DMS114 treated with DMSO at 0.1 percent for 48 hours (cell line): ENCODE data around the gene TMEM109.

Source experiments
- DNase-seq: peaks from one replicate; lab custom pipeline; 2025; ENCODE audit not compliant: unreplicated experiment; lab: John Stamatoyannopoulos, UW

Gene TMEM109

DNA sequence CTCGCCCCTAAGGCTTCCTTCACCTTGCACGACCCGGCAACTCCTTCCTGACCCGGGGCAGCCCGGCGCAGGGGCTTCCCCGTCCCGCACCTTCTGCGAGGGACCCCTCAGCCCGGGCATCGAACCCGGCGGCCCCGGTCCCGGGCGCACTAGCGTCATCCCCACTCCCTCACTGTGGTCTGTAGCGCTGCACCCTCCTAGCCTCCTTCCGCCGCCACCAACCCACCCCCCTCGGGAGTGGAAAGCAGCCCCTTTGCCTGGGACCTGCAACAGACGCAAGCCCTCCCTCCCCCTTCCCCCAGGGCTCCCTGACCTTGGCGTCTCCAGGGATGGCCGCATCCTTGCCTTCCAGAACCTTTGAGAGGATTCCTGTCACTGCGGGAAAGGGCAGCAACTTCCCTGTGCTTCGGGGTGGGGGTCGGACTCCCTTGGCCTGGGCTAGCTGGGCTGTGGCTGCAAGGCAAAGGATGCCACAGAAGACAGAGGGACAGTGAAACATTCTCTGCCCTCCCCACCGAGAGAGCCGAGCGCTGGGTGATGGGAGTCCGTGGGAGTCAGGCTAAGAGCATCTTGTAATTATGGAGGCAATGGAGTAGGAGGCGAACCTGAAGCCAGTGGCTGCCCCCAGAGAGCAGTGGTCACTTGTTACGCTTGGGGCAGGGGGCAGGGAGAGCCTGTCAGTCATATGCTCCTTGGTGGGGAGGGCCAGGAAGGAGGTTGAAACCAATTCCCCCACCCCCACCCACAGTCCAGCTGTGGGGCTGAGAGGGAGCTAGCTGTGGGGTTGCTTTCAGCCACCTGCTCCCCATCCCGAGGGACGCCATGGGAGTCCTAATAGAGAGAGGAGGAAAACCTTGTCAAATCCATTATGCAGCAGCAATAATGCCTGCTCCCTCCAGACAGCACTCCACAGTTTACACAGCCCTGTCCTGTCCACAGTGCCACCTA is 11.2 kb downstream of the TMEM109 start:
- no peak for DNase-seq

DNA sequence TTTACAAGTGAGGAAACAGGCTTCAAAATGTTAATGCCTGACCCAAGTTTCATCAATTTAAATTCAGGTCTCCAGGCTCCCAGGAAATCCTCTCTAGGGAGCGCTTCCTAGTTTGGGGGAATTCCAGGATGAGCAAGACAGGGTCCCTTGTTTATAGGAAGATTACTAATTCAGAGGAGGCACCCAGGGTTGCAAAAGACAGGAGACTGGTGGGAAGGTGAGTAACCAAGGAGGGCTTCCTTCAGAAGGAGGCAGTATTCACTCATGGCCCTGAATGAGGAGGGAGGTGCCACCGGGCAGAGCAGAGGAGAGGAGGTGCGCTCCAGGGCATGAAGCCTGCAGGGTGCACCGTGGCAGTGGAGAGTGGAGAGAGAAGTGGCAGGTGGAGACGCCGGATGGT is 11.9 kb downstream of the TMEM109 start:
- no peak for DNase-seq

DNA sequence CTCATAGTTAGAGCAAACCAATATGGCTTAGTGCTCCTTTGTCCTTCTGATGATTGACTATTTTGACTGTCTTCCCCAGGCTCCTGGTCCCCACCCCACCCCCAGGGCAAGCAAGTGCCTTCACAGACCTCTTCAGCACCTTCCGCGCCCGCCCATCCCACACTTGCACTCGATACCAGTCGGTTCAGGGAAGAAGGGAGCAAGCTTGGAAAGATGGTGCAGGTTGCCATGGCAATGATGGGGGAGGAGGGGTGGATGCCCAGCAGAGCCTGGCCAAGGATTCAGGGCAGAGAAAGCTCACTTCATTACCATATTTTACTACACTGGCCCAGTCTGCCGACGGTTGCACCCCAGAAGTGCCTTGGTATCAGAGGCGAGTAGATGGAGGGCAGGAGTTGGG is 12.5 kb downstream of the TMEM109 start:
- no peak for DNase-seq

DNA sequence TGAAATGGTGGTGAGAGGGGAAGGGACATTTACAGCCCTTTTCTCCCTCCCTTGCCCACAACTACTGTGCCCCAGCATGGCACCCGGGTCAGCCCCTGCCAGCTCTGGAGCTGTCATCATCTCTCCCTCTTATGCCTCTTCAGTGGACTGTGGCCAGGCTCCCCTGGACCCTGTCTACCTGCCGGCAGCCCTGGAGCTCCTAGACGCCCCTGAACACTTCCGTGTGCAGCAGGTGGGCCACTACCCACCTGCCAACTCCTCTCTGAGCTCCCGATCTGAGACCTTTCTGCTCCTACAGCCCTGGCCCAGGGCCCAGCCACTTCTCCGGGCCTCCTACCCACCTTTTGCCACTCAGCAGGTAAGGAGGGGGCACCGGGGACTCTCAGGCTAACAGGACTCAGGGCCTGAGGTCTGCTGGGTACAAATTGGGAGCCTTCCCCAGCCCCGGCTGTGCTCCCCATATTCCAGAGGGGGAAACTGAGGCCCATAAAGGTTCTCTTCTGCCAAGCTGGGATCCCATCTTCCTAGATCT is 13.2 kb downstream of the TMEM109 start:
- DNase-seq, result no peak

DNA sequence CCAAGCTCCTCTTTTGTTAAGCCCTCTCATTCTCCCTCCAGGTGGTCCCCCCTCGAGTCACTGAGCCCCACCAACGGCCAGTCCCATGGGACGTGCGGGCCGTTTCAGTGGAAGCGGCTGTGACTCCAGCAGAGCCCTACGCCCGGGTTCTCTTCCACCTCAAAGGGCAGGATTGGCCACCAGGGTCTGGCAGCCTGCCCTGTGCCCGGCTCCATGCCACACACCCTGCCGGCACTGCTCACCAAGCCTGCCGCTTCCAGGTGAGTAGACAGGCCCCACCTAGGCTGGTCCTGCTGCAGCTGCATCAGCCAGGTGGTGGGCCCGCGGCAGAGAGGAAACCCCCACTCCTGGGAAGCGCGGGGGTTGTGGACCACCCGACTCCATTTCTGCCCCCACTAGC is 13.6 kb downstream of the TMEM109 start:
- no peak for DNase-seq

DNA sequence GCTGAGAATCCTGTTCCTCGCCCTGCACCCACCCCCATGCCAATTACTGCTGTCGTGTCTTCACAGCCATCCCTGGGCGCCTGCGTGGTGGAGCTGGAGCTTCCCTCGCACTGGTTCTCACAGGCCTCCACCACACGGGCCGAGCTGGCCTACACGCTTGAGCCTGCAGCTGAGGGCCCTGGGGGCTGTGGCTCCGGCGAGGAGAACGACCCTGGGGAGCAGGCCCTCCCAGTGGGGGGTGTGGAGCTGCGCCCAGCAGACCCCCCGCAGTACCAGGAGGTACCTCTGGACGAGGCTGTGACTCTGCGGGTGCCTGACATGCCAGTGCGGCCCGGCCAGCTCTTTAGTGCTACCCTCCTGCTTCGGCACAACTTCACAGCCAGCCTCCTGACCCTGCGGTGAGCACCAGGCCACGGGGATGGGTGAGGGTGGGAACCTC is 14.6 kb downstream of the TMEM109 start:
- no peak for DNase-seq

DNA sequence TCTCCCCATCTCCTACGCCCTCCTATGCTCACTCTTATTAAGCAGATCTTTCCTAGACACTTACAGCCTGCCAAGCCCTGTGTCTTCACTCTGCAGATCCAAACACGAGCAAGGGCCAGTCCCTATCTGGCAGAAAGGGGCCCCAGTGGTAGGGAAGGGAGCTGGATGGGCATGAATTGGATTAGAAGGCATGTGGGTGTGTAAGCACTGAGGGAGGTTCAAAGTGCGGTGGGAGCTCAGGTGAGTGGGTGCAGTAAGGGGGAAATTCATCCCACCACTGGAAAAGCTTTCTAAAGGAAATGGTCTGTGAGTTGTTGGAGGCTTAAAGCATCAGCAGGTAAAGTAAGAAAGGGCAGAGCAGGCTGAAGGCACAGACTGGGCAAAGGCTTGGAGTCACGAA is 15.8 kb downstream of the TMEM109 start:
- no peak for DNase-seq

DNA sequence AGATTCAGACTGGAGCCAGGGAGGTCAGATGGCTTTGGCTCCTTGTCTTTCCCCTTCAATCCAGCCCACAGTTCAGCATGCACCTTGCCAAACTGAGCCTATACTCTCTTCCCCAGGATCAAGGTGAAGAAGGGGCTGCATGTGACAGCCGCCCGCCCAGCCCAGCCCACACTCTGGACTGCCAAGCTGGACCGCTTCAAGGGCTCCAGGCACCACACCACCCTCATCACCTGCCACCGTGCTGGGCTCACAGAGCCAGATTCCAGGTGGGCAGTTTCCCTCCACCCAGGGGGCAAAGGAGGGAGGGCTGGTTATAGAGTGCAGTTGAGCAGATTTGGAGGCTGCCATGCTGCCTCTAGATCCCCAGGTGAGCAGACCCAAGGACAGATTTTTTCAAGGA is 16.4 kb downstream of the TMEM109 start:
- DNase-seq, result no peak

DNA sequence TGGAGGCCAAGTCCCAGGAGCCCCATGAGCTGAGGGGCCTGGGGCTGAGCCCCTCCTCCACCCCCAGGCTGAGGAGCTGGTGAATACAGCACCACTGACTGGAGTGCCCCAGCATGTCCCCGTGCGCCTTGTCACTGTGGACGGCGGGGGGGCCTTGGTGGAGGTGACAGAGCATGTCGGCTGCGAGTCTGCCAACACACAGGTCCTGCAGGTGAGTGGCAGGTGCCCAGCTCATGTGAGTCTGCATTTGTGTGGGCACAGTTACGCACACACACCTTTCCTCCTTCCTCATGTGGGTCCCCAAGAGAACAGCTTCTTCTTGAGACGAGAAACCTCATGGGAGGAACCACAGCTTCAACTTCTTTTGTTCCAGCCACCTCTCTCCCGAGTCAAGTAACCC is 18.0 kb downstream of the TMEM109 start:
- no peak for DNase-seq

DNA sequence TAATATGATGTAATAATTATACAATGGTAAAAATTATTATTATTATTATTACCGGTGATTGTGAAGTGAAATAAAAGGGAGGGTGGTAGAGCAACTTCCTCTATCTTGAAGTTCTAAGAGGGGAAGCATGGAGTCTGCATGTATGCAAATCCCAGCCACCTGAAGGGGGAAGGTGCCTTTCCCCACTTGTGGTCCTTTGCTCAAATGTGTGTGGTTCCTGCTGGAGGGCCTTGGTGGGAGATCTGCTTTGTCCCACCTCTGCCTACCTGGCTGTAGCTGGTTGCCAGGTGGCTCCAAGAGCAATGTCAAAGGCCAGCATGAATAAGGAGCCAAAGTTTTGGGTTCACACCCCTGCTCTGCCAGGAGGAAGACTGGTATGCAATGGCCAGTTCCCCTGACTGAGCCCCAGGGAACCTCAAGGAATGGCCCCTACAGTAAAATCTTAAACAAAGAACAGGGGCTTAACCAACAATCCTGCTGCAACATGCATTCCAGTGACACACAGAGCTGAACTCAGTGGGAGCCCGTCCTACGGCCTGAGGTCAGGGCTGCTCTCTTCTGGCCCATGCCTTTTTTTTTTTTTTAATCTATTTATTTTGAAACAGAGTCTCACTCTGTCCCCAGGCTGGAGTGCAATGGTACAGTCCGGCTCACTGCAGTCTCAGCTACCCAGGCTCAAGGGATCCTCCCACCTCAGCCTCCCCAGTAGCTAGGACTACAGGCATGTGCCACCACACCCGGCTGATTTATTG is 18.8 kb downstream of the TMEM109 start:
- DNase-seq, result no peak

DNA sequence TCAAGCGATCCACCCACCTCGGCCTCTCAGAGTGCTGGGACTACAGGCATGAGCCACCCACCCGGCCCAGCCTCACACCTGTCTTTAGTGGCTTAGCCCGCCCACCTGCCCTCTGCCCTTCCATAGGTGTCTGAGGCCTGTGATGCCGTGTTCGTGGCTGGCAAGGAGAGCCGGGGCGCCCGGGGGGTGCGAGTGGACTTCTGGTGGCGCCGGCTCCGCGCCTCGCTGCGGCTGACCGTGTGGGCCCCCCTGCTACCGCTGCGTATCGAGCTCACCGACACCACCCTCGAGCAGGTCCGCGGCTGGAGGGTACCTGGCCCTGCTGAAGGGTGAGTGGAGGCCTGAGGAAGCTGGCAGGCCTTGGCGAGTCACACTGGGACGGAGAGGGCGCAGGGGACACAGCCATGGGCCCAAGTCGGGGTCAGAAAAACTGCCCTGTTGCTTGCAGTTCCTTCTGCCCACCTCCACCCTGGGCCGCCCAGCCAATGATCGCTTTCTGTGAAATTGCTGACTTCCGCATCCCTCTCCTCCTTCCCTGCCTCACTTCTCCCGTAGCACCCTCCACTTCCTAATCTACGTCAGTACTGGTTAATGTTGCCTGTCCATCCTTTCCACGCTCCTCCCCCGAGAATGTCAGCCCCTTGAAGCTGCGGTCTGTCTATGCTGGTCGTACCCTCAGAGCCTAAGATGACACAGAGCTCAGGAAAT is 19.6 kb downstream of the TMEM109 start:
- no peak for DNase-seq

DNA sequence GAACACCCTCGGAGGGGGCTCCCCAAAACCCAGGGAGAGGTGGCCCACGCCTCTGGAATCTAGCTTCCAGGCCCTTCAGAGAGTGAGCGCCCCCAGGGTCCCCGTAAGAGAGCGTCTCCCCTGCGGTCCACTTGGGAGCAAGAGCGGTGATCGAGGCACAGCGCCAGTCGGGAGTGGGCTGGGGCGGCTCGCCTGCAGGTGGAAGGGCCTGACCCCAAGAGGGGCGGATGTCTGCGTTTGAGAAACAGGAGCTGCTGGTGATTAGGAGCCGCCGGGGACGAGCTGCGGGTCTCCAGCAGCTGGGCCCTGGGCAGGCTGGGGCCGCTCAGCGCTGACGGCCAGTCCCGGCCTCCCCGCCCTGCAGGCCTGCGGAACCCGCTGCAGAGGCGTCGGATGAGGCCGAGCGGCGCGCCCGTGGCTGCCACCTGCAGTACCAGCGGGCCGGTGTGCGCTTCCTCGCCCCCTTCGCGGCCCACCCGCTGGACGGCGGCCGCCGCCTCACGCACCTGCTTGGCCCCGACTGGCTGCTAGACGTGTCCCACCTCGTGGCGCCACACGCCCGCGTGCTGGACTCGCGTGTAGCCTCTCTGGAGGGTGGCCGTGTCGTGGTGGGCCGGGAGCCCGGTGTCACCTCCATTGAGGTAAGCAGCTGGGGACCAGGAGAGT is 20.3 kb downstream of the TMEM109 start:
- DNase-seq, result no peak

DNA sequence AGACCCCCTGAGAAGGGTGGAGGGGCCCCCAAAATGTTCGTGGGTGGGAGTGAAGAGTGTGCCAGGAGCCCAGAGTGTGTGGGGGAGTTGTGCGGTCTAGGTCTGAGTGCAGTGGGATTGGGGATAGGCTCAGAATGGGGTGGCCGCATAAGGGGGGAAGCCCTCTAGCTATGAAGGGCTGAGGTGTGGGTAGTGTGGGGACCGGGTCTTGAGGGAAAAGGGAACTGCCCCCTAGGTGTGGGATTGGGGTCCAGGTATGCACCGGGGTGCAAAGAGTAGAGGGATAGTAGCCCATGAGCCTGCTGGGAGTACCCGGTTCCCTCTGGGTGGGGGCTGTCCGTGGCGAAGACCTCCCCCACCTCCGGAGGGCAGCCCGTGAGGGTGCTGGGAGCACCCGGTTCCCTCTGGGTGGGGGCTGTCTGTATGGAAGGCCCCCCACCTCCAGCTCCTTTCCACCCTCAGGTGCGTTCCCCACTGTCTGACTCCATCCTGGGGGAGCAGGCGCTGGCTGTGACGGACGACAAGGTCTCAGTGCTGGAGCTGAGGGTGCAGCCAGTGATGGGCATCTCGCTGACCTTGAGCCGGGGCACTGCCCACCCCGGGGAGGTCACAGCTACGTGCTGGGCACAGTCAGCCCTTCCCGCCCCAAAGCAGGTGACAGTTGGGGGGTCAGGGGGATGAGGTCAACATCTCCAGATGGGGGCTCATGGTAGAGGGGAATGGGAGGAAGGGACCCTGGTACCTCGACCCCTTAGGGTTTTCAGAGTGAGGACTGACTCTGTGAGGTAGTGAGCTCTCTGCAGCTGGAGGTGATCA is 21.0 kb downstream of the TMEM109 start:
- no peak for DNase-seq

DNA sequence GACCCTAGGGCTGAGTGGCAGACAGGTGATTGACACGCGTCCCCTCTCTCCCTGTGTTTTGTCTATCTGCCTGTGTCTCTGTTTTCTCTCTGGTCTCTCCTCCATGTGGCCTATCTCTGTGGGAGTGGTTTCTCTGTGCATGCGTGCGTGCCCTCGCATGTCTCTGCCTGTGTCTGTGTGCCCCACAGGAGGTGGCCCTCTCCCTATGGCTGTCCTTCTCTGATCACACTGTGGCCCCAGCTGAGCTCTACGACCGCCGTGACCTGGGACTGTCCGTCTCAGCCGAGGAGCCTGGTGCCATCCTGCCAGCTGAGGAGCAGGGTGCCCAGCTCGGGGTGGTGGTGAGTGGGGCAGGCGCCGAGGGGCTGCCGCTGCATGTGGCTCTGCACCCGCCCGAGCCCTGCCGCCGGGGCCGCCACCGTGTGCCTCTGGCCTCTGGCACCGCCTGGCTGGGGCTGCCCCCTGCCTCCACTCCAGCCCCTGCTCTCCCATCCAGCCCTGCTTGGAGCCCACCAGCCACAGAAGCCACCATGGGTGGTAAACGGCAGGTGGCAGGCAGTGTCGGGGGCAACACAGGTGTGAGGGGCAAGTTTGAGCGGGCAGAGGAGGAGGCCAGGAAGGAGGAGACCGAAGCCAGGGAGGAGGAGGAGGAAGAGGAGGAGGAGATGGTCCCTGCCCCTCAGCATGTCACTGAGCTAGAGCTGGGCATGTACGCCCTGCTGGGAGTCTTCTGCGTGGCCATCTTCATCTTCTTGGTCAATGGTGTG is 21.9 kb downstream of the TMEM109 start:
- DNase-seq, result no peak

DNA sequence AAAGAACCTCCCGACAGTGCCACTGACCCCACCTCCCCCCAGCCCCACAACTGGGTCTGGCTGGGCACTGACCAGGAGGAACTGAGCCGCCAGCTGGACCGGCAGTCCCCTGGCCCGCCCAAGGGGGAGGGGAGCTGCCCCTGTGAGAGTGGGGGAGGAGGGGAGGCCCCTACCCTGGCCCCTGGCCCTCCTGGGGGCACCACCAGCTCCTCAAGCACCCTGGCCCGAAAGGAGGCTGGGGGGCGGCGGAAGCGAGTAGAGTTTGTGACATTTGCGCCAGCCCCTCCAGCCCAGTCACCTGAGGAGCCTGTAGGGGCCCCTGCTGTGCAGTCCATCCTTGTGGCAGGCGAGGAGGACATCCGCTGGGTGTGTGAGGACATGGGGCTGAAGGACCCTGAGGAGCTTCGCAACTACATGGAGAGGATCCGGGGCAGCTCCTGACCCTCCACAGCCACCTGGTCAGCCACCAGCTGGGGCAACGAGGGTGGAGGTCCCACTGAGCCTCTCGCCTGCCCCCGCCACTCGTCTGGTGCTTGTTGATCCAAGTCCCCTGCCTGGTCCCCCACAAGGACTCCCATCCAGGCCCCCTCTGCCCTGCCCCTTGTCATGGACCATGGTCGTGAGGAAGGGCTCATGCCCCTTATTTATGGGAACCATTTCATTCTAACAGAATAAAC is 22.6 kb downstream of the TMEM109 start:
- DNase-seq, result no peak

DNA sequence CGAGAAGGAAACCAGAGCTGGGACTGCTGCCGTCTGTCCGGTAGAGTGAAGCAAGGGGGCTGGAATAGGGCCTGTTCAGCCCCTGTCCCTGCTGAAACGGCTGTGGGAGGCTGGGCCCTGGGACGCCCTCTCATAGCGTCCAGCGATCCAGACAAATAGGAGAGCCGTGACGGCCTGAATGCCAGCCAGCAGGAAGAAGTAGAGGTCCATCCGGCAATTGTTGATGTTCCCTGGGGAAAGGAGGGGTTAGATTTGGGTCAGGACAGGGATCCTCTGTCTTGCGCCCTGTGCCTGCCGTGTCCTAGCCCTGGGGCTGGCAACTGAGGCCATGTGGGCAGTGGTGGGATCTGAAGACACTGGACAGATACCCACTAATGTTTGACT is 23.2 kb downstream of the TMEM109 start:
- no peak for DNase-seq

DNA sequence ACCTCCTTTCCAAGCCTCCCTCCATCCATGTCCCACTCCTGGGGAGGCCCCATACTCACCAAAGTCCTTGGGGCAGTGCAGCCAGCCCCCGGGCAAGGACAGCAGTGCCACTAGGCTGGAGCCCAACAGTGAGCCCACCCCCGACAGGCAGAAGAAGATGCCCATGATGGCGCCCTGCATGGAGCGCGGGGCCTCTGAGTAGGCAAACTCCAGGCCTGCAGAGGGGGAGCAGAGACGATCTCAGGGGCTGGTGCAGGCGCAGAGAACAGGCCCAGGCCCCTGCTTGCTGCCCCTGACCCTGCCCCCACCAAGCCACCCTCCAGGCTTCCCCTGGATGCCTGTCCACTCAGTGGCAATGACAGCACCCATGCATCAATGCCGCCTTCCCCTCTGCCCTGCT is 23.9 kb downstream of the TMEM109 start:
- DNase-seq, result no peak

DNA sequence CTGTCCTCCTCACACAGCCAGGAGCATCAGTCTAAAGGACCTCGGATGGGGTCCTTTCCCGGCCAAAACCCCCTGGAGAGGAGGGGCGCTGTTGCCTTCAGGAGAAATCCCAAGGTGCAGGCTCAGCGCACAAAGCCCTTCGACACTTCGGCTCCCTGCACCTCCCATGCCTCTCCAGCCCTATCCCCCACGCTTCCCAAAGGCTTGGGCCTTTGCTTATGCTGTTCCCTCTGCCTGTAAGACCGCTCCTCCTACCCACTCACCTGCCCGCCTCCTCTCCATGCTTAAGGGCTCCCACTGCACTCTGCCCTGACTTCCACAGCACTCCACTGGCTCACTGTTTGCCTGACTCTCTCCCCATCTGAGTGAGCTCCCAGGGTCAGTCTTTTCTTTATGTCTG is 24.5 kb downstream of the TMEM109 start:
- DNase-seq, result no peak

DNA sequence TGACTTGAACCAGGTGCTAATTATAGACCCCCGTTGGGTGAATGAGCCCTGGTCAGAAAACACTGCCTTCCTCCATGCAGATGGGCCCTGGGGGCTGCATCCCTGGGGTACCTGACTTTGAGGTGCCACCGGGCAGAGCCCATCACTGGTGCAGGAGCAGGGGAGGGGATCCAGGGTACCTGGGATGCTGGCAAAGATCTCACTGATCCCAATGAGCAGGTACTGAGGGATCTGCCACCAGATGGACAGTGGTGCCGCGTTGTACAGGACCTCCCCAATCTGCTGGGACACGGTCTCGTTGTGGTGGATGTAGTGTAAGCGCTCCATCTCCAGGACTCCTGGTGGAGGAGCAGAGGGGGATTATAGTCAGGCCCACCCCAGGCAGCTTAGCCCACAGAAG is 25.3 kb downstream of the TMEM109 start:
- DNase-seq, result no peak
